MCF 10A (cell line): Measurements from ENCODE around the gene PKNOX2. TPM values are rescaled to one million over a fixed set of nuclear protein-coding genes. Genes with fewer than 3 reads are reported as not detected.

ENCODE experiments used
- BruUV-seq: library from RNA; stranded (reverse); fragments of 400-500 nt; replicated peaks from 2 replicates; lab custom pipeline; 2021; lab: Mats Ljungman, UMichigan
- CTCF ChIA-PET: fragments of 300-600 bp; sonication (Branson Sonifier 250); formaldehyde crosslinking; extraction: SDS; loops from one replicate; lab custom pipeline; 2021; ENCODE audit warnings: antibody characterized with exemption, inconsistent platforms; lab: Yijun Ruan, JAX
- POLR2A ChIA-PET: fragments of 300-600, 350-650 bp; sonication (Branson Sonifier 250); formaldehyde crosslinking; extraction: SDS; loops from one replicate; lab custom pipeline; 2020; ENCODE audit warnings: antibody characterized with exemption, inconsistent platforms; lab: Yijun Ruan, JAX
- DNase-seq: peaks from one replicate; pipeline ENCODE4 v3.0.0-alpha.2; 2018; ENCODE audit not compliant: unreplicated experiment
- H3K27ac Mint-ChIP-seq: one replicate; pipeline ENCODE4 v1.8.0; 2022; ENCODE audit warnings: mild to moderate bottlenecking, low read depth, mixed read lengths; ENCODE audit not compliant: unreplicated experiment
- H3K27me3 Mint-ChIP-seq: one replicate; pipeline ENCODE4 v1.8.0; 2022; ENCODE audit warnings: mixed read lengths; ENCODE audit not compliant: insufficient read depth, unreplicated experiment
- H3K36me3 Mint-ChIP-seq: one replicate; pipeline ENCODE4 v1.8.0; 2022; ENCODE audit warnings: mild to moderate bottlenecking, moderate library complexity, mixed read lengths; ENCODE audit not compliant: insufficient read depth, unreplicated experiment
- H3K4me1 Mint-ChIP-seq: one replicate; pipeline ENCODE4 v1.8.0; 2022; ENCODE audit warnings: mixed read lengths; ENCODE audit not compliant: insufficient read depth, unreplicated experiment
- H3K4me3 Mint-ChIP-seq: one replicate; pipeline ENCODE4 v1.8.0; 2022; ENCODE audit warnings: mild to moderate bottlenecking, moderate library complexity, mixed read lengths; ENCODE audit not compliant: unreplicated experiment
- H3K9me3 Mint-ChIP-seq: one replicate; pipeline ENCODE4 v1.8.0; 2022; ENCODE audit warnings: mixed read lengths; ENCODE audit not compliant: unreplicated experiment
- CTCF ChIP-seq: fragments of 200-600 bp; IDR thresholded peaks from one replicate; pipeline ENCODE4 v1.8.0; 2022; ENCODE audit warnings: antibody characterized with exemption, mild to moderate bottlenecking; ENCODE audit not compliant: unreplicated experiment
- intact Hi-C: fragments of 100-400 bp; cut with micrococcal nuclease; formaldehyde crosslinking; loops from 2 replicates; pipeline ENCODE4 v1.14.1; 2022
- total RNA-seq: library from RNA; stranded (reverse); gene quantifications from 2 replicates; pipeline ENCODE4 v1.2.3, GENCODE V29; 2022

The PKNOX2 gene
- total RNA-seq, 1 experiment from 2014 or later: not detected

DNA sequence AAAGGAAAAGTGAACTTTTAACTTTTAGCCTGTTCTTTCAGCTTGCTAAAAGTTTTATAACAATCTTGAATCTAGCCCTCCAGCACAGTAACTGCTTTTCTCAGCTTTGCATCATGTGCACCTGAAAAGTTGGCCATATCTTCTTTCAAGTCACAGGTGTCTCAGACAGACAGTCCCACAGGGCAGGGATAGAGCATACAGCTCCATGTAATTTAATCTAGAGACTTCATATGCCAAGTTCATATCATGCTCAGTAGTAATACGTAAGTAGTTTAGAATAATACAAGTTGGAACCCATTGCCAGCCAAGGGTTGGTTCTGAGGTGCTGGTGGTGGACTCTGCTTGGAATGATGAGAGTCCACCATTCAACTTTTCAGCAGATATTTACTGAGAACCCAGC, 68.6 kb downstream of the PKNOX2 start:
- H3K4me1 Mint-ChIP-seq: no peaks in the 10 kb centered on the region
- TF ChIP-seq CTCF: no peak
- no peak overlapping the region for H3K27ac Mint-ChIP-seq
- CTCF ChIA-PET: interaction anchor here (0.5 to 1.0 kb wide), 2 partner anchors 16 to 117 kb away, joined by 3 read pairs; no protein-coding TSS in a partner anchor
- intact Hi-C loops: no loop called here
- no peak for DNase-seq
- no peak overlapping the region for H3K4me3 Mint-ChIP-seq
- peaks cover 50% of the 10 kb centered on the region for H3K27me3 Mint-ChIP-seq
- H3K36me3 Mint-ChIP-seq: no peaks in the 10 kb centered on the region
- no peaks in the 10 kb centered on the region for H3K9me3 Mint-ChIP-seq
- POLR2A ChIA-PET: no interaction called here
- BruUV-seq: no TSS peak

DNA sequence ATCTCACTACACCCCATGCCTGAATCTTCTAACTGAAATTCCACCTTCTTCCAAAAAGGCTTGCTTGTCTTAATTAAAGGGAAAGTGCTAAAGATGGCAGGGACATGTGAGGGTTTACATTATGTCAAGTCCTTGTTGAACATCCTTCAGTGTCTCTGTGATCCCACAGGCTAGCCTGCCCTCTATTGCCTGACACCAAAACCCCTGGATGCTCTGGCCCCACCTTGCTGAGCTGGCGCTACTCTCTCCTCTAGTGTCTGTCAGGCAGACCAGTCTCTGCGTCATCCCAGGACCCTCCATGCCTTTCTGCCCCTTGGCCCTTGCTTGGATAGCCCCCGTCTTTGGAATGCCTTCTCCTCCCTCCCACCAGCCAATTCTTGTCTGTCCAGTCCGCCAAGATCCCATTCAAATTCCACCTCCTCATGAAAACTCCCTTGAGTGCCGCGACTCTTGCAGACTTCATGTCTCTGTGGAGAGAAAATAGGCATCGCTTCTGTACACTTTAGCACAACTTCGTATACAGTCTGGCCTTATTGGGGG, 69.3 kb downstream of the PKNOX2 start:
- Mint-ChIP-seq H3K4me3 (no peak overlapping the region), H3K36me3 (no peaks in the 10 kb centered on the region), H3K27ac (no peak overlapping the region), H3K9me3 (no peaks in the 10 kb centered on the region), H3K4me1 (no peaks in the 10 kb centered on the region), H3K27me3 (peaks cover 53% of the 10 kb centered on the region)
- intact Hi-C loops: no loop called here
- BruUV-seq: no TSS peak
- TF ChIP-seq CTCF: no peak
- DNase-seq: no peak
- ChIA-PET POLR2A (no interaction called here), CTCF (interaction anchor here (1.0 kb wide), 1 partner anchor 17 kb away, joined by 3 read pairs; no protein-coding TSS in a partner anchor)

GRCh38 chr11:125235071-125235471, 70.5 kb downstream of the PKNOX2 start:
- TF ChIP-seq CTCF: no peak
- Mint-ChIP-seq H3K36me3 (no peaks in the 10 kb centered on the region), H3K27ac (no peak overlapping the region), H3K4me3 (no peak overlapping the region), H3K27me3 (peaks cover 56% of the 10 kb centered on the region), H3K9me3 (no peaks in the 10 kb centered on the region), H3K4me1 (no peaks in the 10 kb centered on the region)
- intact Hi-C loops: no loop called here
- ChIA-PET POLR2A (no interaction called here), CTCF (interaction anchor here (0.6 kb wide), 1 partner anchor 592 kb away, joined by 4 read pairs; no protein-coding TSS in a partner anchor)
- BruUV-seq: no TSS peak
- no peak for DNase-seq

DNA sequence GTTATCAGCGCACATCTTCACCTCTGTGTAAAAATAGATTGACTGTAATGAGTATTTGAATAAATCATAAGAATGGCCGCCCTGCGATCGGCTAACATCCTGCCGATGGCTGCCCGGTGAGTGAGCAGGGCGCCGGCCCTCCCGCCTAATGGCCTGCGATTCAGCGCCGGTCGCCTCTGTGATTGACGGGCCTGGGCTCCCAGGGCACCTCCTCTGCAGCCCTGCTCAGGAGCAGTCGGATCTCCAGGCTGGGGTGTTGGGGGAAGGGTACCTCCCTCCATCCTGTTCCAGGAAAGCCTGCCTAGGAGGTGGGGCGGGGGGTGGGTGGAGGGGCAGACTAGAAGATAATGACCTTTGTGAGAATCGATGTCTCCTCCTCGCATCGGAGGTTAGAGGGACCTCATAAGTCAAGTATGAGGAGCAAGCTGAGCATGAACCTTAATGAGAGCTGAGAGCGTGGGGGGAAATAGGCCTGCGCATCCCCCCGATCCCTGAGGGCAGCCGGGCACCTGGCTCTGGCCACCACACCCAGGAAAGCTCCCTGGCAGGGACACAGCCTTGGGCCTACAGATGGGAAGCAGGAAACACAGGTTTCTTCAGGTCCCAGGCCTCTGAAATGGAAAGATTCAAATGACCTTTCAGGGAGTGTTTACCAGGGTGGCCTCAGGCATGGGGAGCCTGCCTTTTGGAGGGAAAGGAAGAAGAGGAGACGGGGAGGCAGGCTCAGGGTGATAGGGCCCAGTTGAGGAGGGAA, 71.7 kb downstream of the PKNOX2 start:
- no peaks in the 10 kb centered on the region for H3K36me3 Mint-ChIP-seq
- intact Hi-C loops: no loop called here
- DNase-seq: no peak
- H3K4me3 Mint-ChIP-seq: no peak overlapping the region
- no peaks in the 10 kb centered on the region for H3K4me1 Mint-ChIP-seq
- no TSS peak for BruUV-seq
- H3K9me3 Mint-ChIP-seq: no peaks in the 10 kb centered on the region
- H3K27ac Mint-ChIP-seq: no peak overlapping the region
- CTCF ChIA-PET: interaction anchor here (0.6 kb wide), 3 partner anchors 15 to 97 kb away, joined by 3 to 9 read pairs (median 4); no protein-coding TSS in a partner anchor
- peaks cover 65% of the 10 kb centered on the region for H3K27me3 Mint-ChIP-seq
- POLR2A ChIA-PET: no interaction called here
- TF ChIP-seq CTCF: no peak
